HEK293 (cell line): ENCODE measurements around the gene KRT20.

Experiments used
- CTCF ChIA-PET: fragments of 350-600 bp; formaldehyde crosslinking; extraction: SDS; loops from one replicate; lab custom pipeline; 2021; ENCODE audit warnings: antibody characterized with exemption; lab: Yijun Ruan, JAX
- POLR2A ChIA-PET: fragments of 300-600 bp; formaldehyde crosslinking; extraction: SDS; loops from one replicate; lab custom pipeline; 2020; ENCODE audit warnings: antibody characterized with exemption, inconsistent platforms; lab: Yijun Ruan, JAX
- H3K27ac ChIP-seq: fragments of 200-500 bp; sonication (Bioruptor generic); 2 replicates; pipeline ENCODE4 v1.5.1; 2014; ENCODE audit warnings: low read depth, low read length, control low read depth, inconsistent platforms; ENCODE audit errors: extremely low read depth
- H3K36me3 ChIP-seq, 2 experiments: fragments of 200-500 bp in 1 of 2; sonication (Bioruptor generic) in 1 of 2; 1 replicate in 1 of 2; 2 replicates in 1 of 2; pipeline ENCODE4 v1.5.1; 2014 to 2017; ENCODE audit warnings: inconsistent platforms in 2 of 2, low read length in 2 of 2; ENCODE audit not compliant: control insufficient read depth in 2 of 2, insufficient read depth in 1 of 2
- H3K4me1 ChIP-seq: fragments of 200-500 bp; sonication (Bioruptor generic); 2 replicates; pipeline ENCODE4 v1.5.1; 2014; ENCODE audit warnings: mild to moderate bottlenecking, low read length, inconsistent platforms; ENCODE audit not compliant: control insufficient read depth, insufficient read depth
- H3K4me3 ChIP-seq: 2 replicates; pipeline ENCODE4 v1.5.1; 2011; ENCODE audit warnings: low read depth, mild to moderate bottlenecking, control low read depth, low read length, moderate library complexity
- H3K9me3 ChIP-seq: fragments of 200-500 bp; sonication (Bioruptor generic); 2 replicates; pipeline ENCODE4 v1.5.1; 2014; ENCODE audit warnings: low read depth, low read length, inconsistent platforms; ENCODE audit not compliant: control insufficient read depth, insufficient read depth
- KLF16 ChIP-seq: fragments of 450-650 bp; formaldehyde crosslinking; IDR thresholded peaks from 2 replicates; pipeline ENCODE4 v1.5.1; 2017; ENCODE audit warnings: missing biosample characterization, missing genetic modification characterization
- PRDM4 ChIP-seq: fragments of 450-650 bp; formaldehyde crosslinking; IDR thresholded peaks from 2 replicates; pipeline ENCODE4 v1.5.1; 2017; ENCODE audit warnings: missing biosample characterization, missing genetic modification characterization
- PRDM6 ChIP-seq: fragments of 450-650 bp; formaldehyde crosslinking; IDR thresholded peaks from 2 replicates; pipeline ENCODE4 v1.5.1; 2017; ENCODE audit warnings: missing biosample characterization, missing genetic modification characterization
- SCRT1 ChIP-seq: fragments of 450-650 bp; formaldehyde crosslinking; IDR thresholded peaks from 2 replicates; pipeline ENCODE4 v1.5.1; 2016; ENCODE audit warnings: missing biosample characterization, missing genetic modification characterization, borderline replicate concordance
- SETDB1 ChIP-seq: IDR thresholded peaks from one replicate; pipeline ENCODE4 v1.6.1; 2017; ENCODE audit warnings: mild to moderate bottlenecking, low read length, moderate library complexity, mixed read lengths; ENCODE audit not compliant: insufficient read length
- TSHZ1 ChIP-seq: fragments of 450-650 bp; formaldehyde crosslinking; IDR thresholded peaks from 2 replicates; pipeline ENCODE4 v1.5.1; 2016; ENCODE audit warnings: missing biosample characterization, missing genetic modification characterization, borderline replicate concordance
- WT1 ChIP-seq: fragments of 450-650 bp; formaldehyde crosslinking; IDR thresholded peaks from 2 replicates; pipeline ENCODE4 v1.5.1; 2016; ENCODE audit warnings: missing biosample characterization, missing genetic modification characterization
- ZBTB21 ChIP-seq: fragments of 450-650 bp; formaldehyde crosslinking; IDR thresholded peaks from 2 replicates; pipeline ENCODE4 v1.5.1; 2017; ENCODE audit warnings: missing biosample characterization, missing genetic modification characterization
- ZEB2 ChIP-seq: fragments of 450-650 bp; formaldehyde crosslinking; IDR thresholded peaks from 2 replicates; pipeline ENCODE4 v1.5.1; 2016; ENCODE audit warnings: missing biosample characterization, missing genetic modification characterization
- ZFHX2 ChIP-seq: fragments of 450-650 bp; formaldehyde crosslinking; conservative IDR thresholded peaks from 2 replicates; pipeline ENCODE4 v1.5.1; 2016; ENCODE audit warnings: missing biosample characterization, missing genetic modification characterization
- ZFP3 ChIP-seq: fragments of 450-650 bp; formaldehyde crosslinking; IDR thresholded peaks from 2 replicates; pipeline ENCODE4 v1.5.1; 2016; ENCODE audit warnings: low read depth, missing biosample characterization, missing genetic modification characterization
- ZNF132 ChIP-seq: fragments of 450-650 bp; formaldehyde crosslinking; IDR thresholded peaks from 2 replicates; pipeline ENCODE4 v1.5.1; 2017; ENCODE audit warnings: missing biosample characterization, missing genetic modification characterization, borderline replicate concordance
- ZNF155 ChIP-seq: fragments of 450-650 bp; formaldehyde crosslinking; IDR thresholded peaks from 2 replicates; pipeline ENCODE4 v1.5.1; 2016; ENCODE audit warnings: missing biosample characterization, missing genetic modification characterization
- ZNF184 ChIP-seq: fragments of 450-650 bp; IDR thresholded peaks from 2 replicates; pipeline ENCODE4 v1.5.1; 2018; ENCODE audit warnings: missing biosample characterization, mild to moderate bottlenecking, missing genetic modification characterization
- ZNF280C ChIP-seq: fragments of 450-650 bp; formaldehyde crosslinking; IDR thresholded peaks from 2 replicates; pipeline ENCODE4 v1.5.1; 2016; ENCODE audit warnings: missing biosample characterization, missing genetic modification characterization
- ZNF324 ChIP-seq: fragments of 450-650 bp; formaldehyde crosslinking; IDR thresholded peaks from 2 replicates; pipeline ENCODE4 v1.5.1; 2016; ENCODE audit warnings: missing biosample characterization, missing genetic modification characterization
- ZNF341 ChIP-seq: fragments of 450-650 bp; formaldehyde crosslinking; IDR thresholded peaks from 2 replicates; pipeline ENCODE4; 2016; ENCODE audit warnings: low read depth, missing biosample characterization, missing genetic modification characterization
- ZNF513 ChIP-seq: fragments of 450-650 bp; IDR thresholded peaks from 2 replicates; pipeline ENCODE4 v1.5.1; 2018; ENCODE audit warnings: missing biosample characterization, missing genetic modification characterization
- ZNF514 ChIP-seq: fragments of 450-650 bp; formaldehyde crosslinking; IDR thresholded peaks from 2 replicates; pipeline ENCODE4 v1.5.1; 2016; ENCODE audit warnings: missing biosample characterization, missing genetic modification characterization
- ZNF548 ChIP-seq: fragments of 450-650 bp; formaldehyde crosslinking; IDR thresholded peaks from 2 replicates; pipeline ENCODE4 v1.5.1; 2016; ENCODE audit warnings: missing biosample characterization, missing genetic modification characterization
- ZNF791 ChIP-seq: fragments of 450-650 bp; formaldehyde crosslinking; IDR thresholded peaks from 2 replicates; pipeline ENCODE4 v1.5.1; 2016; ENCODE audit warnings: missing biosample characterization, missing genetic modification characterization
- ZSCAN30 ChIP-seq: fragments of 450-650 bp; IDR thresholded peaks from 2 replicates; pipeline ENCODE4 v1.5.1; 2018; ENCODE audit warnings: missing biosample characterization, mild to moderate bottlenecking, missing genetic modification characterization, moderate library complexity

KRT20 gene

GRCh38 chr17:40915721-40916256, 30.7 kb upstream of the KRT20 start (continued):
- TF ChIP-seq PRDM4 (tag by site-specific recombination): no peak
- TF ChIP-seq, all 188 proteins: peak for 0

- Histone ChIP-seq H3K9me3 (no peaks in the 10 kb centered on the region), H3K4me1 (no peaks in the 10 kb centered on the region)
- POLR2A ChIA-PET: no interaction called here
- TF ChIP-seq ZNF548 (no peak), SCRT1 (tag by site-specific recombination) (no peak), TSHZ1 (tag by site-specific recombination) (0 out of 2 replicates have a peak, but pooled peaks have one; percentile 14), ZBTB21 (peak; percentile 91), PRDM4 (tag by site-specific recombination) (peak; percentile 49; the same call in 1 of the 2 replicates), ZNF791 (no peak), PRDM6 (tag by site-specific recombination) (peak; percentile 80), ZNF513 (tag by site-specific recombination) (no peak), ZFHX2 (tag by site-specific recombination) (no peak), ZNF324 (tag by site-specific recombination) (0 out of 2 replicates have a peak, but pooled peaks have one; percentile 46), ZNF514 (no peak), ZSCAN30 (no peak), ZFP3 (tag by site-specific recombination) (no peak), ZNF132 (no peak), ZEB2 (0 out of 2 replicates have a peak, but pooled peaks have one; percentile 33), ZNF155 (no peak), ZNF341 (tag by site-specific recombination) (no peak), KLF16 (tag by site-specific recombination) (no peak), ZNF184 (tag by site-specific recombination) (peak; percentile 83), SETDB1 (no peak), WT1 (no peak), ZNF280C (tag by site-specific recombination) (no peak)
These were observed 30.2 kb upstream of the KRT20 start for GRCh38 chr17:40915199-40915661.

More at GRCh38 chr17:40915199-40915661, 30.2 kb upstream of the KRT20 start:
- Histone ChIP-seq H3K36me3 (no peaks in the 10 kb centered on the region), H3K27ac (no peak overlapping the region), H3K4me3 (no peak overlapping the region)
- CTCF ChIA-PET: interaction anchor here (0.9 to 2.3 kb wide), 9 partner anchors 13 to 748 kb away, joined by 3 to 7 read pairs (median 4); partner anchors contain the start of gene KRT20
